GM12872 (cell line): ENCODE data around the gene C10orf62.
A peak's percentile ranks its signal among the peaks of the same experiment; 100 is the strongest.

Source experiments
- TF ChIP-seq, protein P1 (sequence below): IDR thresholded peaks from 3 replicates; pipeline ENCODE4 v1.5.1; 2011; ENCODE audit warnings: low read depth, mild to moderate bottlenecking, low read length, moderate library complexity; ENCODE audit not compliant: insufficient read depth

C10orf62 gene

DNA sequence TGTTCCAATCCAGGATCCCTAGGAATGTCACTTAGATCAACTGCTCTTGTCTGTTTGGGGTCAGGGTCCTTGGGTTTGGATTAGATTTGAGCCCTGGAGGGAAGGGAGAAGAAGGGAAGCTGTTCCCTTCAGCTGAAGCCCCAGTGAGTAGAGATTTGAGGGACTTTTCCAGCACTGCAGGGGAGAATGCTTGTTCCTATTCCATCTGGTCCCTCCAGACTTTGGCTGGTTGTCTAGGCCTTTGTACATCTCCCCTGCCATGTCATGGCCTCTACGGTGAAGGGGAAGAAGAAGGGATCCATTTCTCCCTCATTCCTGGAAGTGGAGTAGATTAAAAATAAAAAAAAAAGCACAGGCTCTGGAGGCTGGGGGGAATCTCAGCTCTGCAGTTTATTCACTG lies 11.1 kb downstream of the C10orf62 start:
- TF ChIP-seq, protein P1, sequence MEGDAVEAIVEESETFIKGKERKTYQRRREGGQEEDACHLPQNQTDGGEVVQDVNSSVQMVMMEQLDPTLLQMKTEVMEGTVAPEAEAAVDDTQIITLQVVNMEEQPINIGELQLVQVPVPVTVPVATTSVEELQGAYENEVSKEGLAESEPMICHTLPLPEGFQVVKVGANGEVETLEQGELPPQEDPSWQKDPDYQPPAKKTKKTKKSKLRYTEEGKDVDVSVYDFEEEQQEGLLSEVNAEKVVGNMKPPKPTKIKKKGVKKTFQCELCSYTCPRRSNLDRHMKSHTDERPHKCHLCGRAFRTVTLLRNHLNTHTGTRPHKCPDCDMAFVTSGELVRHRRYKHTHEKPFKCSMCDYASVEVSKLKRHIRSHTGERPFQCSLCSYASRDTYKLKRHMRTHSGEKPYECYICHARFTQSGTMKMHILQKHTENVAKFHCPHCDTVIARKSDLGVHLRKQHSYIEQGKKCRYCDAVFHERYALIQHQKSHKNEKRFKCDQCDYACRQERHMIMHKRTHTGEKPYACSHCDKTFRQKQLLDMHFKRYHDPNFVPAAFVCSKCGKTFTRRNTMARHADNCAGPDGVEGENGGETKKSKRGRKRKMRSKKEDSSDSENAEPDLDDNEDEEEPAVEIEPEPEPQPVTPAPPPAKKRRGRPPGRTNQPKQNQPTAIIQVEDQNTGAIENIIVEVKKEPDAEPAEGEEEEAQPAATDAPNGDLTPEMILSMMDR: no peak

DNA sequence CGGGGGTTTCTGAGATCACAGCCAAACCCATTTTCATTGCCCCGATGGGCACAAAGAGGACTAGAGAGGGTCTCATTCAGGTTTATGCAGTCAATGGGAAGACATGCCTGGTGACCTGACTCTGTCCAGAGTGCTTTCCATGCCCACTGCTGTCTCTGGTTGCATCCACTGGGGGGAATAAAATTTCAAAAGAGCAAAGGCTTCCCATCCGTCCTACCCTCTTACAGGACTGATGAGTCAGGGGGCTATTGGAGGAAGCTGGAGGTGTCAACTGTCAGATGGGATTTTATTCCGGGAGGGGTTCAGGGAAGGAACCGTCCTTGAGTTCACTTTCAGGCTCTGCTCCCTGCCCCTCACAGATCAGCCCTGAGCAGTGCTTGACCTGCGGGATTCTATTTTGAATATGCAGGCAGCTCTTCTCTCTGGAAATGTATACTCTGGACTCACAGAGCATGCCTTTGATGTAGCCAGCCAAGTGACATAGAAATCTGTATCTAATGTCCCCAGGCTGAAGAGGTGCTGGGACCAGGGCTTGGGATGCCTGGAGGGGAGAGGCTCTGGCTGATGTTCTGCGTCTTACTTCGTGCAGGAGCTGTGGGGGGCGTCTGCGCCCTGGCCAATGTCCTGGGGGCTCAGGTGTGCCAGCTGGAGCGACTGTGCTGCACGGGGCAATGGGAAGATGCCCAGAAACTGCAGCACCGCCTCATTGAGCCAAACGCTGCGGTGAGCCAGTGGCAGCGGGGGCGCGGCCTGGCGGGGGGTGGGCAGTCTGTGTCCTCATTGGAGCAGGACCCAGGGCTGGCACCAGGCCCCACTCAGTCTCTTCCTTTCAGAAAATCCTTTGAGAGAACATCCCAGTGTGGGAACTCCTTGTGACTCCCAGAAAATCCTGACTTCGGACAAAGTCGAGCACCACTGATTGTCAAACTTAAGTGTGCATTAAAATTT lies 12.0 kb downstream of the C10orf62 start:
- TF ChIP-seq, protein P1: no peak

DNA sequence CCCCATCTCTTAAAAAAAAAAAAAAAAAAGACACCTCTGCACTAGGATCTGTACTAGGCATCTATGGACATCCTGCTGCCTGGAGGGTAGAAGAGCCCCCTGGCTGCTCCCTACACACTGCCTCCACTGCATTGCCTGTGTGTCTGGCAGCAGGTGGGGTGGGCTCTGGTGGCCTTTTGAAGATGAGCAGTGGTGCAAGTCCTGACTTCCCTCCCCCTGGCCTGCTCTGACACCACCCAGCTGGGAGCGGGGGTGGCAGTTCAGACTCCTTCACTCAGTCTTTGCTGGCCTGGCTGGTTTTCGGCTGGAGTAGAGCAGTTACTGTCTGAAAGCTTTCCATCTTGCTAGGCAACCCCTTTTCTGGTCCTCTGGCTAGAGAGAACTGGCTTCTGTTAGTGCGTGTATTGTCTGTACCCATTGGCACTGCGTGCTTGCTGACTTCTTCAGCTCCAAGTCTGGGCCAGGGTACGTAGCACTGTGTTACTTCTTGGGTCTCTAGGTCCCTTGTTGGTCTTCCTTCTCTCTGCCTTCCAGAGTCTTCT lies 17.6 kb downstream of the C10orf62 start:
- TF ChIP-seq, protein P1: no peak

DNA sequence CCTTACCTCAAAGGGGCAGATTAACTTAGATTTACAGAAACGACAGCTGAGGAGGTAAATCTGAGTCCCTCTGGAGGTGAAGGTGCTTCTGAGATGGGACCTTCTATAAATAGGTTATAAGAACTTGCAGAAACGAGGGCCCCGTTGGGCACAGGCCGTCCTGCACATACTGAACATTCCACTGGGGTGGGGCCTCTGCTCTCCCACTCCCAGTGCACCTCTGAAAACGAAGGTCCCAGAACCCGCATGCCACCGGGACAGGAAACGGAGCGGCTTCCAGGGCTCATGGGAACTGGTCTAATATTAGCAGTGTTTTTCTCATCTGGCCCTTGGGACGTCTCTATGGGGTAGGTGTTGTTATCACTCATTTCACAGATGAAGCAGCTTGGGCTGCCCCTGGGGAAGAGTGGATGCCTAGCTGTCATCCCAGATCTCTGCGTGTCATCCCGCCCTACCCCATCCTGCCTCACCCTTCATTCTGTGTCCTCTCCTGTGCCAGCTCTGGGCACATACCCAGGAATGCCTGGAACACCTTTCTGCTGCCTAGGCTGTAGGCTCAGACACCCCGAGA lies 19.6 kb downstream of the C10orf62 start:
- TF ChIP-seq, protein P1: no peak

DNA sequence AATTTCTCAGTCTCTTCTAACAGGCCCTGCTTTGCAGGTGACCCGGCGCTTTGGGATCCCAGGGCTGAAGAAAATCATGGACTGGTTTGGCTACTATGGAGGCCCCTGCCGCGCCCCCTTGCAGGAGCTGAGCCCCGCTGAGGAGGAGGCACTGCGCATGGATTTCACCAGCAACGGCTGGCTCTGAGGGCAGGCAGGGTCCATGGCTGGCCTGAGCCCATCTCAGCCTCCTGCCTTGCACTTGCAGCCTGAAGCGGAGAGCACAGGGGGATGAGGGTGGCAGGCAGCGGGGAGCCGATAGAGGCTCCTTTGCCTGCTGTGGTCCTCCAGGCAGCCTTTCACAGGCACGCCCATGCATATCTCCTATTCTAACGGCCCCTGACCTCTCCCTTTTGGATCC lies 22.0 kb downstream of the C10orf62 start:
- TF ChIP-seq, protein P1: no peak

DNA sequence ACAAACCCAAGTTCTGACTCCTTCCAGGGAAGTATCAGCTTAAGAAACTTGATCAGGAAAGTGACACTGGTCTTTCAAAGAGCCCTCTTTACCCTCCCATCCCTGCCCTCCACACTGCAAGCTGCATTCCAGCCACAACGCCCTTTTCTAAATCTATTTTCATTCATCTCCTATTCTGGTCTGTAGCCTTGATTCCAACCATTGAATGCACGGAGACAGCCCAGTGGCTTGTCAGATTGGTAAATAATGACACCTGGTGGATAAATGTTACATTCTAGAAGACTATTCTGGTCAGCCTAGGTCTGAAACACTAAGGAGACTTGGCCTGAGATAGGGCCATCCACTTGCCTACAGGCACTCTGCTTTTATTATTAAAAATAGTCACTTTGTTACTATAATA lies 22.9 kb downstream of the C10orf62 start:
- TF ChIP-seq, protein P1: peak; percentile 22; the same call in 1 of the 3 replicates

DNA sequence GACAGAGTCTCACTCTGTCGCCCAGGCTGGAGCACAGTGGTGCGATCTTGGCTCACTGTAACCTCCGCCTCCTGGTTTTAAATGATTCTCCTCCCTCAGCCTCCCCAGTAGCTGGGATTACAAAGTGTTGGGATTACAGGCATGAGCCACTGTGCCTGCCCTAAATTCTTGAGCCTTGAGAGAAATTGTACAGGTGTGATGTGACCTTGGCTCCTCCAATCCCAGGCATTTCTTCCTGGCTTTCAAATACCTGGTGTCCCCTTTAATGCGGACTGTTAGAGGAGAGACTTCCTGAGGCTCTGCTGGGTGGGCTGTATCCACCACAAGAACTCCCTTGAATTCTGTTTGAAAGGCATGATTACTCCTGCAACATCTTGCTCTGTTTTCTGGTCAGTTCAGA lies 28.8 kb downstream of the C10orf62 start:
- TF ChIP-seq, protein P1: no peak
